Stimulated activated CD8-positive, alpha-beta memory T cell treated with anti-CD3 and anti-CD28 coated beads, Interleukin-2, amount 100 ng/mL, for 48 hours (primary cell): Measurements from ENCODE around the gene MRC2.

ENCODE experiments used
- DNase-seq, 2 donors: peaks; one replicate each; pipeline ENCODE4 v3.0.0-alpha.2; 2020; ENCODE audit warnings: low read depth in 2 of 2

The MRC2 gene

GRCh38 chr17:62719586-62719985, 92.1 kb downstream of the MRC2 start:
- no peak for DNase-seq

GRCh38 chr17:62720126-62720850, 92.8 kb downstream of the MRC2 start:
- DNase-seq: no peak

GRCh38 chr17:62722625-62723024, 95.2 kb downstream of the MRC2 start:
- DNase-seq: no peak

GRCh38 chr17:62723842-62724241, 96.4 kb downstream of the MRC2 start:
- DNase-seq: no peak

- peak; percentile 59 to 69 for DNase-seq
These were observed 97.1 kb downstream of the MRC2 start for GRCh38 chr17:62724398-62725146.

- no peak for DNase-seq
These were observed 98.3 kb downstream of the MRC2 start for GRCh38 chr17:62725791-62726249.

GRCh38 chr17:62727916-62728672, 100.6 kb downstream of the MRC2 start:
- DNase-seq: no peak

- no peak for DNase-seq
These were observed 104.7 kb downstream of the MRC2 start for GRCh38 chr17:62732125-62732524.

- DNase-seq: no peak
These were observed 107.7 kb downstream of the MRC2 start for GRCh38 chr17:62735044-62735651.

GRCh38 chr17:62737513-62737912, 110.0 kb downstream of the MRC2 start:
- peak in 1 of 2 donors; percentile 24 for DNase-seq

GRCh38 chr17:62738281-62738680, 110.8 kb downstream of the MRC2 start:
- DNase-seq: no peak

- no peak for DNase-seq
These were observed 112.3 kb downstream of the MRC2 start for GRCh38 chr17:62739645-62740388.

GRCh38 chr17:62741290-62741689, 113.8 kb downstream of the MRC2 start:
- no peak for DNase-seq
